Right cardiac atrium (tissue), 5 donors: Measurements from ENCODE around the gene RAD50. TPM values are rescaled to one million over a fixed set of nuclear protein-coding genes. Genes with fewer than 3 reads are reported as not detected.

Experiments used
- ATAC-seq, 2 donors: fragments of 200-7000 bp; cut with Tn5 transposase; one replicate each; pipeline versions ENCODE4 v1.8.0 to v1.9.1; 2020; ENCODE audit warnings: moderate library complexity in 2 of 2, mild to moderate bottlenecking in 1 of 2
- DNase-seq, 3 donors: peaks; one replicate each; pipeline ENCODE4 v3.0.0-alpha.2; 2020
- H3K27ac ChIP-seq: one replicate; pipeline ENCODE4 v1.5.1; 2013; ENCODE audit warnings: mild to moderate bottlenecking, low read length, control low read depth, moderate library complexity
- H3K27me3 ChIP-seq: one replicate; pipeline ENCODE4 v1.6.1; 2013; ENCODE audit not compliant: control insufficient read depth, insufficient read depth
- H3K4me1 ChIP-seq: one replicate; pipeline ENCODE4 v1.6.1; 2013; ENCODE audit warnings: low read length; ENCODE audit not compliant: control insufficient read depth, insufficient read depth
- H3K4me3 ChIP-seq: one replicate; pipeline ENCODE4 v1.5.1; 2013; ENCODE audit warnings: low read length, control low read depth
- H3K9me3 ChIP-seq: one replicate; pipeline ENCODE4 v1.6.1; 2013; ENCODE audit warnings: low read length; ENCODE audit not compliant: control insufficient read depth
- WGBS: extraction: QIAGEN DNeasy Blood & Tissue Kit; methylation state at CpG from one replicate; pipeline ENCODE4 v1.1.7; 2013; 5-methylcytosine and 5-hydroxymethylcytosine counted together
- intact Hi-C, 4 donors: fragments of 100-400 bp; cut with DNase I; formaldehyde crosslinking; loops; one replicate each; pipeline versions ENCODE4 v1.11.0 to v1.14.0; 2022 to 2023
- polyA plus RNA-seq: library from polyadenylated mRNA; stranded (reverse); fragments of 200-250 nt; gene quantifications from one replicate; pipeline ENCODE4 v1.2.3, GENCODE V29; 2013
- total RNA-seq, 4 donors: library from RNA; stranded (reverse); fragmentation: NEBNext Ultra II Directional; extraction: Animal tissue kit (Norgen Biotek cat#: 25700); gene quantifications; one replicate each; pipeline ENCODE4 v1.2.1, GENCODE V29; 2021
- donor health status: healthy with polysubstance abuse.
- donor health status: DM: no; HTN: yes; CAD: no.
- donor health status: DM: no; HTN: no; CAD: no.
- donor health status: DM: no; HTN: yes; CAD: no; lungs with severe emphysema.
- donor health status: DM: yes; HTN: yes; CAD: no.

RAD50 gene
- total and polyA plus RNA-seq, 5 donors, result 8.0 to 32.0 (median 29.1) TPM

GRCh38 chr5:132648355-132648754, 91.6 kb downstream of the RAD50 start:
- no peak for DNase-seq
- Histone ChIP-seq H3K27me3 (no peaks in the 10 kb centered on the region), H3K27ac (no peak overlapping the region), H3K4me1 (no peaks in the 10 kb centered on the region), H3K4me3 (no peak overlapping the region), H3K9me3 (no peaks in the 10 kb centered on the region)
- intact Hi-C loops, result no loop called here
- 97% methylated on average over 1 of the region's 1 CpG for WGBS
- ATAC-seq, result no peak

GRCh38 chr5:132651838-132652469, 95.2 kb downstream of the RAD50 start:
- H3K4me1 ChIP-seq, result no peaks in the 10 kb centered on the region
- 86% methylated on average over 4 of the region's 4 CpGs for whole genome bisulfite sequencing
- no peak overlapping the region for H3K27ac ChIP-seq
- intact Hi-C loops, result no loop called here
- no peak overlapping the region for H3K4me3 ChIP-seq
- ATAC-seq (no peak), DNase-seq (no peak)
- no peaks in the 10 kb centered on the region for H3K9me3 ChIP-seq
- no peaks in the 10 kb centered on the region for H3K27me3 ChIP-seq

GRCh38 chr5:132653716-132654115, 96.9 kb downstream of the RAD50 start:
- Histone ChIP-seq H3K27ac (no peak overlapping the region), H3K4me1 (no peaks in the 10 kb centered on the region), H3K9me3 (no peaks in the 10 kb centered on the region), H3K27me3 (no peaks in the 10 kb centered on the region), H3K4me3 (no peak overlapping the region)
- 29% methylated on average over 7 of the region's 7 CpGs for WGBS
- ATAC-seq (no peak), DNase-seq (no peak)
- intact Hi-C loops, result no loop called here

GRCh38 chr5:132655821-132656773, 99.3 kb downstream of the RAD50 start:
- WGBS, result 3% methylated on average over 92 of the region's 92 CpGs
- no peaks in the 10 kb centered on the region for H3K27me3 ChIP-seq
- intact Hi-C loops, result no loop called here

GRCh38 chr5:132656774-132657355, 100.1 kb downstream of the RAD50 start:
- Histone ChIP-seq H3K4me3 (no peak overlapping the region), H3K27me3 (no peaks in the 10 kb centered on the region), H3K27ac (no peak overlapping the region), H3K9me3 (no peaks in the 10 kb centered on the region), H3K4me1 (no peaks in the 10 kb centered on the region)
- DNase-seq, result peak in 1 of 3 donors; percentile 20
- intact Hi-C loops, result no loop called here
- ATAC-seq, result peak; percentile 16 to 20
- WGBS, result 60% methylated on average over 12 of the region's 12 CpGs

More at GRCh38 chr5:132655821-132656773, 99.3 kb downstream of the RAD50 start:
- Histone ChIP-seq H3K4me3 (peak overlapping the region; percentile 39), H3K27ac (no peak overlapping the region), H3K9me3 (no peaks in the 10 kb centered on the region), H3K4me1 (no peaks in the 10 kb centered on the region)
- DNase-seq (peak in 1 of 3 donors; percentile 54), ATAC-seq (peak; percentile 23 to 39)

GRCh38 chr5:132657676-132658380, 101.1 kb downstream of the RAD50 start, which contains the start of gene IL13:
TSS of gene IL13 (plus strand) at chr5:132658173. CDS start at chr5:132658187, 14 bp downstream.
- H3K27me3 ChIP-seq, result no peaks in the 10 kb centered on the region
- no peak within 1 kb of the TSS for H3K4me3 ChIP-seq
- no peaks in the 10 kb centered on the region for H3K4me1 ChIP-seq
- H3K27ac ChIP-seq, result no peak within 1 kb of the TSS
- 97% methylated on average over 12 of the region's 12 CpGs for WGBS
- DNase-seq (no peak), ATAC-seq (no peak)
- H3K9me3 ChIP-seq, result no peaks in the 10 kb centered on the region
- intact Hi-C loops, result no loop called here

GRCh38 chr5:132658381-132659302, 101.9 kb downstream of the RAD50 start:
- no peak overlapping the region for H3K27ac ChIP-seq
- 88% methylated on average over 9 of the region's 9 CpGs for WGBS
- intact Hi-C loops, result no loop called here

GRCh38 chr5:132659598-132660493, 103.1 kb downstream of the RAD50 start:
- Histone ChIP-seq H3K9me3 (no peaks in the 10 kb centered on the region), H3K27me3 (no peaks in the 10 kb centered on the region), H3K27ac (no peak overlapping the region), H3K4me1 (no peaks in the 10 kb centered on the region), H3K4me3 (no peak overlapping the region)
- DNase-seq, result no peak
- WGBS, result 92% methylated on average over 23 of the region's 23 CpGs
- intact Hi-C loops, result no loop called here
- no peak for ATAC-seq

More at GRCh38 chr5:132658381-132659302, 101.9 kb downstream of the RAD50 start:
- no peaks in the 10 kb centered on the region for H3K9me3 ChIP-seq
- DNase-seq (peak in 1 of 3 donors; percentile 29), ATAC-seq (no peak)
- no peak overlapping the region for H3K4me3 ChIP-seq
- H3K4me1 ChIP-seq, result no peaks in the 10 kb centered on the region
- H3K27me3 ChIP-seq, result no peaks in the 10 kb centered on the region

GRCh38 chr5:132661231-132662003, 104.6 kb downstream of the RAD50 start:
- no peak overlapping the region for H3K27ac ChIP-seq
- H3K9me3 ChIP-seq, result no peaks in the 10 kb centered on the region
- no peak overlapping the region for H3K4me3 ChIP-seq
- DNase-seq, result no peak
- H3K4me1 ChIP-seq, result no peaks in the 10 kb centered on the region
- intact Hi-C loops, result no loop called here
- H3K27me3 ChIP-seq, result no peaks in the 10 kb centered on the region
- ATAC-seq, result no peak
- 81% methylated on average over 12 of the region's 12 CpGs for WGBS
